ENCODE data around the gene CLEC7A. TPM values are rescaled to one million over a fixed set of nuclear protein-coding genes. Genes with fewer than 3 reads are reported as not detected.

The CLEC7A gene
- total RNA-seq, 2 donors from 2014 or later: 3.4 to 4.6 TPM

- Histone ChIP-seq H3K27ac (no peak overlapping the region), H3K4me3 (no peak overlapping the region), H3K36me3 (no peaks in the 10 kb centered on the region), H3K27me3 (replicated peaks; ENCODE audit: insufficient read depth) (no peaks in the 10 kb centered on the region), H3K9me3 (no peaks in the 10 kb centered on the region), H3K4me1 (replicated peaks) (no peaks in the 10 kb centered on the region)
- TF ChIP-seq CTCF (IDR thresholded peaks at IDR 0.05) (no peak), POLR2A (IDR thresholded peaks at IDR 0.05) (no peak), POLR2AphosphoS5 (IDR thresholded peaks at IDR 0.05) (no peak)
- 92% methylated on average over 3 of the region's 3 CpGs for WGBS
- intact Hi-C loops (cut with DNase I): no loop called here
- no peak for DNase-seq (ENCODE audit: low spot score)
Observed at GRCh38 chr12:10119066-10119465, 10.9 kb downstream of the CLEC7A start.

GRCh38 chr12:10115890-10116289, 14.1 kb downstream of the CLEC7A start:
- H3K9me3 ChIP-seq: no peaks in the 10 kb centered on the region
- intact Hi-C loops (cut with DNase I): no loop called here
- 73% methylated on average over 7 of the region's 7 CpGs for WGBS
- H3K27me3 ChIP-seq (replicated peaks; ENCODE audit: insufficient read depth): no peaks in the 10 kb centered on the region
- no peaks in the 10 kb centered on the region for H3K36me3 ChIP-seq
- H3K4me3 ChIP-seq: no peak overlapping the region
- H3K4me1 ChIP-seq (replicated peaks): no peaks in the 10 kb centered on the region
- H3K27ac ChIP-seq: no peak overlapping the region
- DNase-seq (ENCODE audit: low spot score): no peak
- no peak for TF ChIP-seq CTCF (IDR thresholded peaks at IDR 0.05)
- TF ChIP-seq POLR2AphosphoS5 (IDR thresholded peaks at IDR 0.05): no peak
- no peak for TF ChIP-seq POLR2A (IDR thresholded peaks at IDR 0.05)

GRCh38 chr12:10115311-10115710, 14.7 kb downstream of the CLEC7A start:
- Histone ChIP-seq H3K27me3 (replicated peaks; ENCODE audit: insufficient read depth) (no peaks in the 10 kb centered on the region), H3K27ac (no peak overlapping the region), H3K9me3 (no peaks in the 10 kb centered on the region), H3K36me3 (no peaks in the 10 kb centered on the region), H3K4me3 (no peak overlapping the region), H3K4me1 (replicated peaks) (no peaks in the 10 kb centered on the region)
- WGBS: 87% methylated on average over 15 of the region's 15 CpGs
- intact Hi-C loops (cut with DNase I): no loop called here
- TF ChIP-seq CTCF (IDR thresholded peaks at IDR 0.05) (no peak), POLR2A (IDR thresholded peaks at IDR 0.05) (no peak), POLR2AphosphoS5 (IDR thresholded peaks at IDR 0.05) (no peak)
- DNase-seq (ENCODE audit: low spot score): no peak

GRCh38 chr12:10113920-10114319, 16.1 kb downstream of the CLEC7A start:
- Histone ChIP-seq H3K36me3 (no peaks in the 10 kb centered on the region), H3K4me3 (no peak overlapping the region), H3K27ac (no peak overlapping the region), H3K27me3 (replicated peaks; ENCODE audit: insufficient read depth) (no peaks in the 10 kb centered on the region), H3K4me1 (replicated peaks) (no peaks in the 10 kb centered on the region), H3K9me3 (no peaks in the 10 kb centered on the region)
- intact Hi-C loops (cut with DNase I): no loop called here
- DNase-seq (ENCODE audit: low spot score): no peak
- TF ChIP-seq POLR2A (IDR thresholded peaks at IDR 0.05): no peak
- TF ChIP-seq POLR2AphosphoS5 (IDR thresholded peaks at IDR 0.05): no peak
- no peak for TF ChIP-seq CTCF (IDR thresholded peaks at IDR 0.05)
- 82% methylated on average over 1 of the region's 1 CpG for WGBS

GRCh38 chr12:10113075-10113474, 16.9 kb downstream of the CLEC7A start:
- whole genome bisulfite sequencing: 75% methylated on average over 1 of the region's 1 CpG

More at GRCh38 chr12:10113075-10113474, 16.9 kb downstream of the CLEC7A start:
- TF ChIP-seq POLR2A (IDR thresholded peaks at IDR 0.05) (no peak), POLR2AphosphoS5 (IDR thresholded peaks at IDR 0.05) (no peak), CTCF (IDR thresholded peaks at IDR 0.05) (no peak)
- Histone ChIP-seq H3K4me3 (no peak overlapping the region), H3K36me3 (no peaks in the 10 kb centered on the region), H3K27ac (no peak overlapping the region), H3K27me3 (replicated peaks; ENCODE audit: insufficient read depth) (no peaks in the 10 kb centered on the region), H3K9me3 (no peaks in the 10 kb centered on the region), H3K4me1 (replicated peaks) (no peaks in the 10 kb centered on the region)
- no peak for DNase-seq (ENCODE audit: low spot score)
- intact Hi-C loops (cut with DNase I): no loop called here

Data from prostate gland (tissue), 2 donors.